Activated CD4-positive, alpha-beta T cell treated with anti-CD3 and anti-CD28 coated beads, Interleukin-2, amount 50 U/mL, for 24 hours (primary cell): ENCODE results near the gene JRKL.

ENCODE experiments used
- DNase-seq, 2 donors: peaks; one replicate each; pipeline ENCODE4 v3.0.0-alpha.2; 2020; ENCODE audit warnings: low read depth in 1 of 2, low spot score in 1 of 2

Gene JRKL

GRCh38 chr11:96389720-96390487 lies at the start of gene JRKL, which contains the start of gene CCDC82:
Gene JRKL, plus strand, starts transcription at chr11:96390013. Its CDS starts 637 bp downstream, at chr11:96390650.
Gene CCDC82, minus strand, starts transcription at chr11:96389912. Its CDS starts 5,165 bp downstream, at chr11:96384747.
- DNase-seq = peak; percentile 97 to 99

DNA sequence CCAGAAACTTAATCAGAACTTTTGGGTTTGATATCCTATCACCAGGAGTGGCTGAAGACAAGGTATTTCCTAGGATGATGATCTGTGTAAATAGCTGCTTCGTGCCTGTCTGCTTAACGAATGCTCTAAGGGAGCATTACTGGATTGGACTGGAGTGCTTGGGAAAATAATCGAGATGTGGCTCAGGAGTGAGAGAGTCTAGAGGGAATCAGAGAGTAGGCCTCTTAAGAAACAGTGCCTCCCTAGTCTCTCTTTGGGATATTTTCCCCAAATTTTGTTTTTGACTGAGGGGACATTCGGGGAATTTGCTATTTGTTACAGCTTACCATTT lies 49.3 kb upstream of the JRKL start:
- no peak for DNase-seq

GRCh38 chr11:96341211-96342013 lies 48.4 kb upstream of the JRKL start:
- peak in 1 of 2 donors; percentile 29 for DNase-seq

DNA sequence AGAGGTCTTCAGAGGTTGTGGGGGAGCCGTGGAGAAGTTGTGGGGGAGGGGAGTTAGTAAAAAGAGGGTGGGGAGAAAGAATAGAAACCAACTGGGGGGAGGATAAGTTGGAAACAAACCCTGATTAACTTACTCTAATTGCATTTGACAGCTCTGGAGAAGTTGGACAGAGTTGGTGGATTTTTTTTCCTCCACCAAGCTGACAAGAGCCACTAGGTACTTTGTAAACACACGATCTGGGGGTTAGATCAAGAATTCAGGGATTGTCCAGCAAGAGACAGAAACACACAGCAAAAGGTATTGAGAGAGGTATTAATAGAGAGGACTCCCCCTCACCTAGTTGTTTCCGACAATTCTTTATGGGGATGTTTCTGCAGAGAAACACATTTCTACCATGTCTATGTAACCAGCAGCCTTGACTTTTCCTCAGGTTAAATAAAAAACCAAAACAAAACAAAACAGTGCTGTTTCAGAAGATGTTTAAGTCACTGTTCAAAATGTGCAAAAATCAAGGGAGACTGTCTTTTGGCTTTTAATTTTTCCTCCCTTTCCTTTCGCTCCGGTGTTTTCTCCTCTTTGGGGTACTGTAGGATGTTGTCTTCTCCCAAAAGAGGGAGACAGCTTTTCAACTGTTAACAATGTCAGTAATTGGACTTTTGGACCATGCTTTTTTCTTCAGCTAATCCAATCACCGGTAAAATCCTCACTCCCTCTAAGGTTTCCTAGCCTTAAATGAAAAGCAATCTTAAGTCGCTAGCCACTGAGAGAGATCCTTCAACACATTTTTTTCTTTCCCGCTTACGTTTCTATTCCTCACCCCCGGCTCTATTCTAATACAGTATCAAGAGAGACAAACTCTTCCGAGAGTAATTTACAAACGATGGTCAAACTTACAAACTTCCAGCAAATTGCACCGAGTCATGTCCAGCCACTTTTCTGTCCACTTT lies 47.5 kb upstream of the JRKL start:
- DNase-seq = no peak

DNA sequence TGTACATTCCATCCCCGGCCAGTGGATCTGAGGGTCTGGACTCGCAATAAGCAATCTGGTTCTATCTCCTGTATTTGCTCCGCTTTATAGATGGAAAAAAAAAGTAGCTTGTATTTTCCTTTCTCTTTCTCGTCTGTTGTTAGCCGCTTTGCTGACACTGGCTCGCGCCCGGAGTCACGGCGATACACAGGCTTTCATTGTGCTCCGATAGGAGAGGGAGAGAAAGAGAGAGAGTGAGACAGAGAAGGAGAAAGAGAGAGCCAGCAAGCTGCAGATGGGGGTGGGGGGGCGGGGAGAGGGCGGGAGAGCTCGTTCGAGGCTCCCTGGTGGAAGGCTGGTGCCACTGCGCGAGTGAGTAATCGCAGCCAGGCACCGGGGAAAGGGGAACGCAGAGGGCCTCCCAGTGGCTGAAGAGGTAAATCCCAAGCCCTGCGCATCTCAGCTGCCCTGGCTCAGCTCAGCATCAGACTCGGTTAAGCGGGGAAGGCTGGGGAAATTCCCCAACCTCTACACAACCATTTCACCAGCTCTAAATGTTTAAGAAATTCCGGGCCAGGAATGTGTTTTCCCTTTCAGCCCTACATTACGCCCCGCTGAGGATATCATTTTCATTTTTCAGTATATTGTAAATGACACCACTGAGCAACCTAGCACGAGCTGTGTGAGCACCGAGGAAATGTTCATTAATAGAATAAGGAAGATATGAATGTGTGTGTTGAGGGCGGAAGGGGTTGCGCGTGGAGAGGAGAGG lies 46.7 kb upstream of the JRKL start, which contains the start of gene MAML2:
TSS of gene MAML2 (minus strand) at position 235 of the 751 bp plus-strand sequence. CDS start 1,300 bp downstream, outside the sequence.
- peak; percentile 77 to 93 for DNase-seq

DNA sequence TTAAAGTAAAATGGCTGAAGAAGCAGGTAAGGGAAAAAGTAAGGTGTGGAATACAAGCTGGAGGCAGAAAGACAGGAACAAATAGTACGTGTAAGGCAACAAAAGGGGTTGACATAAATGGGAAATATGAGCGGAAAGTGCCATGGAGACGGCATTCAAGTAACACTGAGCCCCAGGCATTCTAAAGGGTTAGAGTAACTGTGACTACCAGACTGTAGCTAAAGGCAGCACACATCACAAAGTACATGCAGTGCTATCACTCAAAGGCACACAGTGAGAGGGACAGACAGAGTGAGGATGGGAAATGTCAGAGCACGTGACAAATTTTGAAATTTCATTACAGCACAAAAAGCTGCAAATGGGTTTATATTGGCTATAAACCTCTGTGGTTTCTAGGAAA lies 33.0 kb upstream of the JRKL start:
- DNase-seq = no peak

- no peak for DNase-seq
Observed at GRCh38 chr11:96357794-96358193, 32.0 kb upstream of the JRKL start.

DNA sequence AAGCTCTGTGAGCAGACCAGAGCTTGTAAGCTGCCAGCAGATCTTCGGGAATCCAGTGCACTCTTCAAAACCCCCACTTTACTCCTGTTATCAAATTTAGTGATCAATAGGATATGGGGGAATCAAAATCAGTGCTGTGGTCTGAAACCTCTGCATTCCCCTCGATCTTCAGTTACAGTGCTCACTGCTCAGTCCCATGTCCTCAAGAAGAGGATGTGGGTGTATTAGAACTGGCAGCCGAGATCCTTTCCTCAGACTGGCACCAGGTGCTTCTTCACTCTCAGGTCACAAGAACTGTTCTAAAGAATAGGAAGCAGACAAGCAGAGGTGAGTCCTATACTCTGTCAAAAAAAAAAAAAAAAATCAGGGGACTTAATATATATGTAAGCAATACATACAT lies 31.5 kb upstream of the JRKL start:
- no peak for DNase-seq

DNA sequence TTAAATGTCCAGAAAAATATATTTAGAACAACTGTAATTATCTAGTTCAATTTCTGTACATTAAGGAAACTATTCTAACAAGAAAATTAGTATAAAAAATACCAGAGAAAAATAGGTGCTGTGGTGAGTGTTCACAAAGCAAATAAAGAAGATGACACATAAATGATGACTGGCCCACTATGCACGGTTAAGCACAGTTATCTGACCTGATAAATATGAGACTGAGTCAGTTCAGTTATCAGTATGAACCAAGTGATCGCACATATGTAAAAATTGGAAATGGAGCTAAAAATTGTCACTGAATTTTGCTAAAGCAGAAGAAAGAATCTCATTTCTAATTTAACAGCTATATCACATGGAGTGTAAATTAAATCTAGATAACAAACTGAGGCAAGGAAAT lies 28.0 kb upstream of the JRKL start:
- no peak for DNase-seq

DNA sequence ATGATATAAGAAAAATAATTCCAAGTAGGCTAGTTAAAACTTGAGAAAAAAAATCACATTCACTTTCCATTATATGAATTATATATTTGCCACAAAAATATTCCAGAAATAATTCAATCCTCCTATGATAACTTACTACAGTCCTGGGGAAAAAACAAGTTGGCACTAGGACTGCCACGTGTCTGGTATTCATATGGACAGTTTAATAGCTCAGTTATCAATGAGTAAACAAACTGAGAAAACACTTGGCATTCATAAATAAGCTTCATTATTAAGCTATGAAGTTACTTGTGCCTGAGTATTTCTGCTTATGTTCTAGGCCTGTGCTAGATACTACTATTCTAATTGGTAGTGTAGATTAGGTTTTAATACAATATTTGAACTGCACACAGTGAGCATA lies 24.3 kb upstream of the JRKL start:
- DNase-seq = no peak

DNA sequence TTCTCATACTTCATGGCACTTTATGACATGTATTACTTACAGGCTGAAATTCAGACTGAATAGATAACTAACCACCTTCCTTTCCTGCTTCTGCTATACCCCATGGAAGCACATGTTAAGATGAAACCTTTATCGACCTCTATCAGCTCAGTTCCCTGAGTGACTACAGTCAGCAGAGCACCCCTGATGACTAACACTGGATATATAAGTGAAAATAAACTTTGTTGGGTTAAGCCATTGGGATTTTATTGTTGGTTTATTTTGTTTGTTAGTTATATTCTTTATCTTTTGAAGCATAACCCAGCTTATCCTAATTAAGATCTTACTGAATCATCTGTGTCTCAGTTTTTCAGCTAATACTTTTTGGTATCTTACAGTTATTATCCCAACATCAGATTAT lies 23.8 kb upstream of the JRKL start:
- DNase-seq = no peak

GRCh38 chr11:96367342-96367741 lies 22.5 kb upstream of the JRKL start:
- DNase-seq = no peak

GRCh38 chr11:96373826-96374225 lies 16.0 kb upstream of the JRKL start:
- no peak for DNase-seq

GRCh38 chr11:96376796-96377195 lies 13.0 kb upstream of the JRKL start:
- no peak for DNase-seq

- no peak for DNase-seq
Observed at GRCh38 chr11:96384156-96384555, 5.7 kb upstream of the JRKL start.

DNA sequence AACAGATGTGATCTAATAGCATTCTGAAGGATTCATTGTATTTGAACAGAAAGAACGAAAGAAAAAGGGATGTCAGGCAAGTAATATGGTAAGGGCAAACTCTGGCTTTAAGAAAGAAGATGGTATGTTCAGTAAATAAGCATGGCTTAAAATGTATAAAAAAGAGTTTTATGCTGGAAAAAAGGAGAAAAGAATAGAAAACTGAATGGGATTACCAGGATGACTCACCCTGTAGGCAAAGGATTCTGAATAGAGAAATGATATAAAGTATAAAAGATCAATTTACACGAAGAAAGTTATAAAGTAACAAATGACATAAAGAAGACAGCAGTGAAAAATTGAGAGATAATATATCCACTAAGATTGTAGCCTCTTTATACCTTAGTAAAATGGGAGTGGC lies 4.6 kb upstream of the JRKL start:
- no peak for DNase-seq

DNA sequence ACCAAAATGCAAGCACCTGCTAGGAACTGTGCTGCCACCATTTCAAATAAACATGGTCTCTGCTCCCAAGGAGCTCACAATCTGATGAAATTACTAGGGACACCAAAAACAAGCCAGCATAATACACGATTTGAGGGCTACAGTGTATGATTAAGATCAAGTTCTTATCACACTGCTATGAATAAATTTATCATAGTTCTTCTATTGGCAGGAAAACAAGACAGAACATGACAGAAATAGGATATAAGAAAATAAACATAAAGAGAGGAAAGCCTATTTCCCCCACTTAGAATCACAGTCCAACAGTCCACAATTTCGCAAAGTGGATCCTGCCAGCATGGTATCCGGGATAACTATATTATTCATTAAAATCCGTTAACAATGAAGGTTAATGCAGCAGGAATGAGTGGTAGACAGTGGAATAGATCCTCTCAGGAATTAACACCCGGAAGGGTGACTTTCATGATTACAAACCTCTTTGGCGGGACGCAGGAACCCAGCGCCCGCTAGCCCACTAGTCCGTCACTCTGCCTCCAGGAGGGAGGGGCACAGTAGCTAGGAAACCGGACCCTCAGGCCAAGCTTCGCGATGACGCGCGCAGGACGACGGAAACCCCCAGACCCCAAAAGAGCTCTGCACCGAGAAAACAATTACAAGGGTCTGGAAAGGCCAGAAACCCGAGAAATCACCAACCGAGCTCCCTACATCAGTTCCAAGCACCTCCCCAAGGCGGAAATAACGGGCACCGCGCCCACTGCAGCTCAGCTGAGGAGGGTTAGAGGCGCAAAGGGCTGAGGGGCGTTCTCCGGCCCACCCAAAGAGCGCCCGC lies 708 bp upstream of the JRKL start:
- no peak for DNase-seq

DNA sequence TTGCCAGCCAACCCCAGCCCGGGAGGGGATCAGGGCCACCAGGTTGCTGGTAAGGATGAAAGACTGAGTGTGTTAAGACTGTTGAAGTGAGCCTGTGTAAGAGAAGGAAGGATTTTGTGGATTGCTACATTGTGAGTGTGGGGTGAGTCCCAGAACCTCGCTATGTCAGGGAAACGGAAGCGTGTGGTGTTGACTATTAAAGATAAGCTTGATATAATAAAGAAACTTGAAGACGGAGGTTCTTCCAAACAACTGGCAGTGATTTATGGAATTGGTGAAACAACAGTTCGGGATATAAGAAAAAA lies 627 bp downstream of the JRKL start:
- no peak for DNase-seq

DNA sequence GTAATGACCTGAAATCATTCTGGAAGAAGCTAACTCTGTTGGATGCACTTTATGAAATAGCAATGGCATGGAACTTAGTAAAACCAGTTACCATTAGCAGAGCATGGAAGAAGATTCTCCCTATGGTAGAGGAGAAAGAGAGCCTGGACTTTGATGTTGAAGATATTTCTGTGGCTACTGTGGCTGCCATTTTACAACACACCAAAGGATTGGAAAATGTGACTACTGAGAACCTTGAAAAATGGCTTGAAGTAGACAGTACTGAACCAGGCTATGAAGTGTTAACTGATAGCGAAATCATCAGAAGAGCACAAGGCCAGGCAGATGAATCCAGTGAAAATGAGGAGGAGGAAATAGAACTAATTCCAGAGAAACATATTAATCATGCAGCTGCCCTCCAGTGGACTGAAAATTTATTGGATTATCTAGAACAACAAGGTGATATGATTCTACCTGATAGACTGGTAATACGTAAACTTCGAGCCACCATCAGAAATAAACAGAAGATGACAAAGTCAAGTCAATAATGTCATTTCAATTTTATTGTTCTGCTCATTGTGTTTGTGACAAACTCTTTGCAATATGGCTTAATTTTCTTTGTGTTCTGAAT lies 2.0 kb downstream of the JRKL start:
- no peak for DNase-seq
